Osteocyte (in vitro differentiated cells): Measurements from ENCODE around the gene ITPRIP. TPM values are rescaled to one million over a fixed set of nuclear protein-coding genes. Genes with fewer than 3 reads are reported as not detected.

Experiments used
- DNase-seq: peaks from one replicate; pipeline ENCODE4 v3.0.0; 2021; ENCODE audit warnings: mixed read lengths; ENCODE audit not compliant: unreplicated experiment; ENCODE audit errors: extremely low spot score
- H3K27ac Mint-ChIP-seq: one replicate; pipeline ENCODE4 v1.8.0; 2021; ENCODE audit warnings: mild to moderate bottlenecking, mixed read lengths; ENCODE audit not compliant: unreplicated experiment
- H3K27me3 Mint-ChIP-seq: one replicate; pipeline ENCODE4 v1.8.0; 2021; ENCODE audit warnings: mixed read lengths; ENCODE audit not compliant: unreplicated experiment
- H3K36me3 Mint-ChIP-seq: one replicate; pipeline ENCODE4 v1.8.0; 2021; ENCODE audit warnings: mixed read lengths; ENCODE audit not compliant: unreplicated experiment
- H3K4me1 Mint-ChIP-seq: one replicate; pipeline ENCODE4 v1.8.0; 2021; ENCODE audit warnings: mixed read lengths; ENCODE audit not compliant: unreplicated experiment
- H3K4me3 Mint-ChIP-seq: one replicate; pipeline ENCODE4 v1.8.0; 2021; ENCODE audit warnings: mild to moderate bottlenecking, moderate library complexity, mixed read lengths; ENCODE audit not compliant: unreplicated experiment
- H3K9me3 Mint-ChIP-seq: one replicate; pipeline ENCODE4 v1.8.0; 2021; ENCODE audit warnings: mixed read lengths; ENCODE audit not compliant: unreplicated experiment
- total RNA-seq: library from RNA; stranded (reverse); gene quantifications from 2 replicates; pipeline ENCODE4 v1.2.1, GENCODE V29; 2021
- TF ChIP-seq, protein P1 (sequence below): fragments of 200-600 bp; sonication (generic); IDR thresholded peaks from 2 replicates; pipeline ENCODE4 v1.5.0; 2021; ENCODE audit warnings: antibody characterized with exemption, mild to moderate bottlenecking, moderate library complexity

ITPRIP gene
- total RNA-seq, 1 donor from 2014 or later: 17.5 TPM

DNA sequence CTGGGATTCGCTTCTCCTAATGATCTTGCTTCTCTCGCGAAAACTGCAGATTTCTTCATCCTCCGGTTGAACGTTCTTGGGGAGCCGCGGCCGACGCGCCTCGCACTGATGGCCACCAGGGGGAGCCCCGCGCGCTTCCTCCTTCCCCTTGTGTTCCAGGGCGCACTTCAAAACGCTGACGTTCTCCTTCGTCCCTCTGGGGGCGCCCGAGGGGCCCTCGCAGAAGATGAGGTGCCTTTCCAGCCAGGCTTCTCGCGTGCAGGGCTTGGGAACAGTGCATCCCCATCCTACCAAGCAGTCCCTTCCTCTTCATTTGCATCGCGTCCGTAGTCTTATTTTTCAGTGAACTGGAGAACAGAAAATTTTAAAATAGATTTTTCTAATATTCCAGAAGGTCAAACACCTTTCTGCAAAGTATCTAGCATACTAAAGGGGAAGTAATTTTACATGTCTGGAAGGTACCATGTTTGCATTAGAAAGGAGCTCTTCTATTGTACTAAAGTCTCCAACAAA lies 46.8 kb downstream of the ITPRIP start:
- Mint-ChIP-seq H3K27ac (no peak overlapping the region), H3K4me3 (no peak overlapping the region)

DNA sequence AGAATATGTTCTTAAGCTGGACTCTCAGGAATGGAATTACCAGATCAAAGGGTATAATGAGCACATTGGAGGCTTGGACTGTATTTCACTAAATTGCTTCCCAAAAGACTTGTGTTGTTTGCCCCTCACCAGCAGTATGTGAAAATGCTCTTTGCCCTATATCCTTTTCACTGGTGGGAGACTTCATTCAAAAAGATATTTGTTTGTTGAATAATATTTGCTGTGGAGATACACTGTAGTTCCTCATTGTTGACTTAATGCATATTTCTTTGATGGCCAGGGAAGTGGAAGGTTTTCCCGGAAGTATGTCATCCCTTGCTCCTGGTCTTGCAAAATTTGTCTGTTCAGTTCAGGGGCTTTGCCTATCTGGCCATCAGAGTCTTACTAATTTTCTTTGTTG lies 49.9 kb downstream of the ITPRIP start:
- H3K4me3 Mint-ChIP-seq: no peak overlapping the region
- no peak for DNase-seq
- H3K4me1 Mint-ChIP-seq: peaks cover 8% of the 10 kb centered on the region
- no peaks in the 10 kb centered on the region for H3K9me3 Mint-ChIP-seq
- TF ChIP-seq, protein P1, sequence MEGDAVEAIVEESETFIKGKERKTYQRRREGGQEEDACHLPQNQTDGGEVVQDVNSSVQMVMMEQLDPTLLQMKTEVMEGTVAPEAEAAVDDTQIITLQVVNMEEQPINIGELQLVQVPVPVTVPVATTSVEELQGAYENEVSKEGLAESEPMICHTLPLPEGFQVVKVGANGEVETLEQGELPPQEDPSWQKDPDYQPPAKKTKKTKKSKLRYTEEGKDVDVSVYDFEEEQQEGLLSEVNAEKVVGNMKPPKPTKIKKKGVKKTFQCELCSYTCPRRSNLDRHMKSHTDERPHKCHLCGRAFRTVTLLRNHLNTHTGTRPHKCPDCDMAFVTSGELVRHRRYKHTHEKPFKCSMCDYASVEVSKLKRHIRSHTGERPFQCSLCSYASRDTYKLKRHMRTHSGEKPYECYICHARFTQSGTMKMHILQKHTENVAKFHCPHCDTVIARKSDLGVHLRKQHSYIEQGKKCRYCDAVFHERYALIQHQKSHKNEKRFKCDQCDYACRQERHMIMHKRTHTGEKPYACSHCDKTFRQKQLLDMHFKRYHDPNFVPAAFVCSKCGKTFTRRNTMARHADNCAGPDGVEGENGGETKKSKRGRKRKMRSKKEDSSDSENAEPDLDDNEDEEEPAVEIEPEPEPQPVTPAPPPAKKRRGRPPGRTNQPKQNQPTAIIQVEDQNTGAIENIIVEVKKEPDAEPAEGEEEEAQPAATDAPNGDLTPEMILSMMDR: no peak
- H3K36me3 Mint-ChIP-seq: no peaks in the 10 kb centered on the region
- no peak overlapping the region for H3K27ac Mint-ChIP-seq
- H3K27me3 Mint-ChIP-seq: peaks cover 46% of the 10 kb centered on the region

More for the DNA sequence above, 46.8 kb downstream of the ITPRIP start:
- no peaks in the 10 kb centered on the region for H3K36me3 Mint-ChIP-seq
- H3K9me3 Mint-ChIP-seq: no peaks in the 10 kb centered on the region
- TF ChIP-seq, protein P1: peak; percentile 100
- DNase-seq: peak; percentile 95
- peaks cover 10% of the 10 kb centered on the region for H3K4me1 Mint-ChIP-seq
- H3K27me3 Mint-ChIP-seq: peaks cover 40% of the 10 kb centered on the region

DNA sequence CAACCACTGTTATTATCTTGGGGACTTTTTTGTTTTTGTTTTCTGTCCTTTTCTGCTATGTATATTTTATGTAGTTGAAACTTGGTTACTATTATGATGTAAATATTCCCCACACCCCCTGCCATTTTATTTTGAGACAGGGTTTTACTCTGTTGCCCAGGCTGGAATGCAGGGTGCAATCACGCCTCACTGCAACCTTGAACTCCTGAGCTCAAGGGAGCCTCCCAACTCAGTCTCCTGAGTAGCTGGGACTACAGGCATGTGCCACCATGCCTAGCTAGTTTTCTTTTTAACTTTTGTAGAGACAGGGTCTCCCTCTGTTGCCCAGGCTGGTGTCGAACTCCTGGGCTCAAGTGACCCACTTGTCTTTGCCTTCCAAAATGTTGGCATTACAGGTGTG lies 51.3 kb downstream of the ITPRIP start:
- TF ChIP-seq, protein P1: no peak
- Mint-ChIP-seq H3K27ac (no peak overlapping the region), H3K36me3 (no peaks in the 10 kb centered on the region), H3K4me3 (no peak overlapping the region), H3K27me3 (peaks cover 58% of the 10 kb centered on the region), H3K9me3 (no peaks in the 10 kb centered on the region), H3K4me1 (peaks cover 6% of the 10 kb centered on the region)
- DNase-seq: no peak

DNA sequence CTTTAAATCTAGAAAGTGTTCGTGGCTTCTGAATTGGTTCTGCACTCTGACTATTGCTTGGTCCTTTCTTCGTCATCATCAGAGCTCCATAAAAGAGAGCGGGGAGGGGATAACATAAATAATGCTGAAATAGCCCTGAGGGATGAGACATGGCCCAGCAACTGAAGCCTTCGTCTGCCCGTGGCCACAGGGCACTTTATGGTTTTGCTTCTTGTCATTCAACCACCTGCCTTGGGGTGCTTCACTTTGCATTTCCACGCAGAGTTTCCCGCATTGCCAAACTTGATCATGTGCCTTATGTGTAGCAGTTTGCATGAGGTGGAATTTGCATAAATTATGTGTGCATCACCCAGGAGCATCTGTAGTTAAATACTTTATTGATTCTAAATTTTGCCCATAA lies 53.4 kb downstream of the ITPRIP start:
- no peaks in the 10 kb centered on the region for H3K9me3 Mint-ChIP-seq
- no peaks in the 10 kb centered on the region for H3K36me3 Mint-ChIP-seq
- no peak overlapping the region for H3K4me3 Mint-ChIP-seq
- no peak overlapping the region for H3K27ac Mint-ChIP-seq
- TF ChIP-seq, protein P1: no peak
- H3K27me3 Mint-ChIP-seq: peaks cover 64% of the 10 kb centered on the region
- H3K4me1 Mint-ChIP-seq: no peaks in the 10 kb centered on the region
- DNase-seq: no peak

DNA sequence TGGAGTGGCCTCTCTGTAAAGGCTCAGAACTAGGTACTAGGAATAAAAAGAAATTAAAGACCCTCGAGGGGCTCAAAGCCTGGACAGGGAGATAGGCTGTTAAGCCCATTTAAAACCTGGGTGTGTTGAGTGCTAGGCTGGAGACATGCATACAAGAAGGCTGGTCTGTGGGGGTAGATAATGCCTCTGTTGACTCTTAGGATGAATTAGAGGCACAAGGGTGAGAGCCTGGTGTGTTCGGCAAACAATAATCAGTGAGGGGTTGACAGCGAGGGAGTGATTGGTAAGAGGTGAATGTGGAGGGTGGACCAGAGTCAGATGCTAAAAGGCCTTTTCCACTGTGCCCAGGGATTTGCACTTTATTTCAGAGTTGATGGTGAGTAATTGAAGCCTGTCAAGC lies 56.6 kb downstream of the ITPRIP start:
- Mint-ChIP-seq H3K4me3 (no peak overlapping the region), H3K27ac (no peak overlapping the region), H3K9me3 (no peaks in the 10 kb centered on the region), H3K27me3 (peaks cover 59% of the 10 kb centered on the region), H3K36me3 (no peaks in the 10 kb centered on the region), H3K4me1 (no peaks in the 10 kb centered on the region)
- TF ChIP-seq, protein P1: no peak
- no peak for DNase-seq
